CD4-positive, alpha-beta T cell treated with Interleukin-17A for 1 hour (primary cell): ENCODE data around the gene RNU6-9.
A peak's percentile ranks its signal among the peaks of the same experiment; 100 is the strongest.

Source experiments
- DNase-seq: peaks from one replicate; pipeline ENCODE4 v3.0.0-alpha.2; 2020

RNU6-9 gene

DNA sequence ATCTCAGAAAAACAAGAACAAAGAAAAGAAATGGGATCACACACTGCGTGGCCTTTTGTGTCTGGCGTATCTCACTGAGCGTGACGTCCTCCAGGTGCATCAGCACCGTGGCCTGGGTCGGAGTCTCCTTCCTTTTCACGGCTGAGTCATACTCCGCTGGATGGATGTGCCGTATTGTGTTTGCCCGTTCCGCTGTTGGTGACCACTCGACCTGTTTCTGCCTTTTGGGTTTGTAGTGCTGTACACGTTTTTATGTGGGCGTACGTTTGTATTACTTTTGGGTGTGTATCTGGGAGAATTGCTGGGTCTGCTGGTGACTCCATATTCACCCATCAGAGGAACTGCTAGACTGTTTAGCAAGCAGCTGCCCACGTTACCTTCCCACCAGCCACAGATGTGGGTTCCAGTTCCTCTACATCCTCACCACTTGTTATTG, 44.0 kb downstream of the RNU6-9 start:
- DNase-seq = peak; percentile 53

DNA sequence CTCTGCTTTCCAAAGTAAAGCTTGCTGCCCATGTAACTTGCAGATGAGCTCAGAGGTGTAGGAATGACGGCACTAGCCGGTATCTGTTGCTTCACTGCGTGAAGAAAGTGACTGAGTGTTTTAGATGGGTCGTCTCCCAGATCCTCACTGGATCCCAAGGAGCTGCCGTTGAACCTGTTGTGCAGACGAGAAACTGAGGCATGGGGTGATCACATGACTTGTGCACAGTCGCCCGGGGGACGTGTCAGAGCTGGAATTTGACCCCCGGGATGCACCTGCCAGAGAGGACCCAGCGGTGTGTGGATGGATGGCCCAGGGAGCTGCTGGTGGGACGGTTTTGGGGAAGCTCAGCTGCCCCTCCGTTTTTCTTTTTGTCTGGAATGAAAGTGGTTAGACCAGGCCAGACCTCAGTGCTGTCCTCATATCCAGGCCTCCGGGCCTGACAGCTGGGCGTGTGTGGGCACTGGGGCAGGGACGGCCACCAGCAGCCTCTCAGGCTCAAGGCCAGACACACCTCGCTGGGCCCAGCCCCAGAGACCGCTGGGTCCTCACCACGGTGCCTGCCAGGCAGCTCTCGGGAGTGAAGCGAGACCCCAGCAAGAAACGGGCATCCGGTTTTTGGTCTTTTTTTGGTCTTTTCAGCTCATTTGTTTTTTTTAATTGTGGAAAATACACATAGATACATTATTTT, 45.1 kb downstream of the RNU6-9 start:
- no peak for DNase-seq

DNA sequence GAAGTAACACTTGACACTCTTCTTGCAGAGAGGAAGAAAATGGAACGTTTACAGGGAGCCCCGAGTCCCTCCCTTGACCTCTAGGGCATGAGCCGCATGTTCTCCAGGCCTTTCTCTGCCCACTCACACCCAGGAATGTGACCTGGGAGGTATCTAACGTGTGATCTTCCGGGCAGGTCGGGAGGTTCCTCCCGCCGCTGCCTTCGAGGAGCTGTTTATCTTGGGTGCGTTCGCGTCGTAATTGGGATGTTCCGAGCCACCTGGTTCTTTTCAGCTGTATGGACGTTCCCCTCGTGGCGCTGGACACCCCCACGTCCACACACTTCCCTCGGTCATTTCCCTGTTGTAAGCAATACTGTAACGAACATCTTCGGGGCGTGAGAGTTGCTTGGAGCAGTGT, 46.2 kb downstream of the RNU6-9 start:
- no peak for DNase-seq

DNA sequence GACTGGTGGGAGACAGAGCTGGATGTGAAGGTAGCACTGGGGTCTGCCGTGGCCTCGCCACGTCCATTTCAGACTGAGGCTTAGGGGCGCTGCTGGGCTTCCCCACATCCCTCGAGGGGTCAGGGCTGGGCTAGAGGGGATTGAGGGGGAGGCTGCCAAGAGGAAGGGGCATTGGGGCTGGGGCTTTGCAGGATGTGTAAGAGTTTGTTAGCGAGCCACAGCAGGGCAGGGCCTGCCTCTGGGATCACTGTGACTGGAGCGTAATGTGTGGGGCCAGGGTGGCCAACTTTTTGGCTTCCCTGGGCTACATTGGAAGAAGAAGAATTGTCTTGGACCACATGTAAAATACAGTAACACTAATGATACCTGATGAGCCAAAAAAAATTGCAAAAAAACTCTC, 46.6 kb downstream of the RNU6-9 start:
- DNase-seq = no peak

DNA sequence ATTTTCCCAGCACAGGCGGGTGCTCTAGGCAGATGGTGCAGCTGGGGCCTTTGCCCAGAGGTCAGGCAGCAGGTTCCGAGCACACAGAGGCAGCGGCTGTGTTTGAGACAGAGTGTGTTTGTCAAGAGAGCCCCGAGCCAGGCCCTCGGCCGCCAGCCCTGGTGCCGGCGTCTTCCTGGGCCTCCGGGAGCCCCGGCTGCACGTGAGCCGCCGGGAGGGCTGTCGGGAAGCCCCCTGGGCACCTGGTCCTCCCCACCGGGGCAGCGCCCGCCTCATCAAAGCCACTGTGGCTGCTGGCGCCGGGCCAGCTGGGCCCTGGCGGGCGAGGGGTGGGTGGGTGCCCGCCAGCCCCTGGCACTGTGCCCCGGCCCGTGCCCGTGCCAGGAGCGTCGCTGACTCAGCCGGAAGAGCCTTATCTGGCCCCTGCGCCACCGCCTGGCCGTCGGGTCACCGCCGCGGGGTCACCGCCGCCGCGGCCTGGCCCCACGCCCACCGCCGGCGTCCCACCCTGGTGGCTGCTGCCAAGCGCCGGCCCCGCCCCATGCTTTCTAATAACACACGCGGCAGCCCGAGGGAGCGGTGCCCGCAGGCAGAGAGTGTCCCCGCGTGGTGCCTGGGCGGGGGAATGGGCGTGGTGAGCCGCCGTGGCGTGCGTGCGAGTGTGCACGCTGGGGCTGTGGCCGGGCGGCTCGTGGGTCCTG, 47.5 kb downstream of the RNU6-9 start:
- peak; percentile 85 for DNase-seq

DNA sequence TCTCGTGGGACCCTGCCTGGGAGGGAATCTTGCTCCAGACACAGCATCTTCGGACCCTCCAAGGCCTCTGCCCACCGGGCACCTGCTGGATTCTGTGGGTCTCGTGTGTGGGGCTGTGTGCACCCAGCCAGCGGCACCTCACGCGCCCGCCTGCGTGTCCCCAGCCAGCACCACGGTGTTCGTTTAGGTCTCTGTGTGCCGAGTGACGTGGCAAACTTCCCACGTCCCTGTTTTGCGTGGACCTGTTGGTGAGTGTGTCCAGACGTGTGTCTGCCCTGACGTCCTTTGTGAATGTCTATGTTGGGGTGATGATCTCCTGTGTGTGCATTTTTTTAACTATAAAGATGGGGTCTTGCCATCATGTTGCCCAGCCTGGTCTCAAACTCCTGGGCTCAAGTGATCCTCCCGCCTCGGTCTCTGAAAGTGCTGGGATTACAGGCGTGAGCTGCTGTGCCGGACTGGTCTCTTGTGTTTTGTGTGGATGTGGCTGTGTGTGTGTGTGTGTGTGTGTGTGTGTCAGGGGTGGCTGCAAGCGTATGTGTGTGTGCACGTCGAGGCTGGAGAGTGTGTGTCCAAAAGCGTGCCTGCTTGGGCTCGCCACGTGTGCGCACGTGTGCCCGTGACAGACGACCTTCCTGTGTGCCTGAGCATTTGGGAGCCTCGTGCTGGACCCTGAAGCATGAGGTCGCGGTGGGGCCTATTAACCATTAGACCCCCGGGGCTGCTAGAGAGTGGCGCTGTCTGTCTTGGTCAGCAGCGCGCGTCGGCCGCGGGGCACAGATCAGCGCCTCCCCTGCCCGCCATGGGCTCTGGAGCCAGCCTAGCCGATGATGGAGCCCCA, 48.2 kb downstream of the RNU6-9 start:
- no peak for DNase-seq

DNA sequence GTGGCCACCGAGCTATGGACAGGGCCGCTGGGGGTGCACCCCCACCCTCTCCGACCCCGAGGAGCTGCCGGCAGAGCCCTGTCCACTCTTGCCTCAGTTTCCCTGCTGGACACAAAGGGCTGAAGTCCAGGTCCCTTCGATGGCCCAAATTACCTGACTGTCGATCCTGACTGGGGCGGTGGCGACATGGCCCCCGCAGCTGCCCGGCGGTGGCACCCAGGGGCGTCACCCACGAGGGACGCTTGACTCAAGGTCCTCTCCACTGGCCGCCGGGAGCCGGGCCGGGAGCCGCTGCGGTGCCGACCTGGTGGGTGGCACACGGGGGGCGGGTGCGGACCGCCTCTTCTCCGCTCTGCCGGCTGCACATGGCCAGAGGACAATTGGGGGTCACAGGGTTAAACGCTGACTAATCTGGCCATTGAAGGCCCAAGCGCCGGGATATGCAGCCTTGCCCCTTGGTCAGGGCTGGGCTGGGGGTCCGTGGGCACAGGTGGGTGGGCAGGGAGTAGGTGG, 48.9 kb downstream of the RNU6-9 start:
- DNase-seq = no peak
